ENCODE results near the gene ZNF407.

Gene ZNF407

DNA sequence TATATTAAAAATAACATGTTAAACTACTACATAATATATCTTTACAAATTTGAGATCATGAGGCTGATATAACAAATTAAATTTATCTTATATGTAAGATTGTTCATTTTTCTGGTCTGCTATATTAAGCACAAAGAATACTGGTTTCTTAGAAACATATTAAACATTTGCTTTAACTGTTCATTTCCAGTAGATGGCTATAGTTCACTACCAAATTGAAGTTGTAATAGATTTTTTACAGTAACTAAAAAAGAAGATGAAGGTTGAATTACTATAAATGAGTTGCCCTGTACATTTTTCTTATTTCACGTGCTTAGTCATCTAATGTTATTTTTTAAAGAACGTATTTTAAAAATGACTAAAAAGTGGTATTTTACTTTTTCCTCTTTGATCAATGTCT lies 57.0 kb downstream of the ZNF407 start:
- H3K9ac ChIP-seq, result no peak overlapping the region
- H3K4me3 ChIP-seq (IDR thresholded peaks at IDR 0.05; ENCODE audit: insufficient read depth, low read depth, low read length), result no peak overlapping the region
- no peaks in the 10 kb centered on the region for H3K79me2 ChIP-seq (ENCODE audit: insufficient read depth, low read depth)
- no peaks in the 10 kb centered on the region for H3K36me3 ChIP-seq (ENCODE audit: insufficient read depth)
- TF ChIP-seq, protein P1, sequence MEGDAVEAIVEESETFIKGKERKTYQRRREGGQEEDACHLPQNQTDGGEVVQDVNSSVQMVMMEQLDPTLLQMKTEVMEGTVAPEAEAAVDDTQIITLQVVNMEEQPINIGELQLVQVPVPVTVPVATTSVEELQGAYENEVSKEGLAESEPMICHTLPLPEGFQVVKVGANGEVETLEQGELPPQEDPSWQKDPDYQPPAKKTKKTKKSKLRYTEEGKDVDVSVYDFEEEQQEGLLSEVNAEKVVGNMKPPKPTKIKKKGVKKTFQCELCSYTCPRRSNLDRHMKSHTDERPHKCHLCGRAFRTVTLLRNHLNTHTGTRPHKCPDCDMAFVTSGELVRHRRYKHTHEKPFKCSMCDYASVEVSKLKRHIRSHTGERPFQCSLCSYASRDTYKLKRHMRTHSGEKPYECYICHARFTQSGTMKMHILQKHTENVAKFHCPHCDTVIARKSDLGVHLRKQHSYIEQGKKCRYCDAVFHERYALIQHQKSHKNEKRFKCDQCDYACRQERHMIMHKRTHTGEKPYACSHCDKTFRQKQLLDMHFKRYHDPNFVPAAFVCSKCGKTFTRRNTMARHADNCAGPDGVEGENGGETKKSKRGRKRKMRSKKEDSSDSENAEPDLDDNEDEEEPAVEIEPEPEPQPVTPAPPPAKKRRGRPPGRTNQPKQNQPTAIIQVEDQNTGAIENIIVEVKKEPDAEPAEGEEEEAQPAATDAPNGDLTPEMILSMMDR (conservative IDR thresholded peaks at IDR 0.05; ENCODE audit: low read depth, low read length), result peak; percentile 27; the same call in 1 of the 2 replicates
- H2AFZ ChIP-seq (ENCODE audit: low read depth), result no peak overlapping the region
- H3K4me2 ChIP-seq, result no peak overlapping the region
- H4K20me1 ChIP-seq (ENCODE audit: insufficient read depth), result no peaks in the 10 kb centered on the region
- H3K4me1 ChIP-seq (ENCODE audit: low read depth, poor library complexity, severe bottlenecking), result peaks cover 14% of the 10 kb centered on the region
- H3K27me3 ChIP-seq (ENCODE audit: insufficient read depth, low read depth), result no peaks in the 10 kb centered on the region
- no peak overlapping the region for H3K27ac ChIP-seq

DNA sequence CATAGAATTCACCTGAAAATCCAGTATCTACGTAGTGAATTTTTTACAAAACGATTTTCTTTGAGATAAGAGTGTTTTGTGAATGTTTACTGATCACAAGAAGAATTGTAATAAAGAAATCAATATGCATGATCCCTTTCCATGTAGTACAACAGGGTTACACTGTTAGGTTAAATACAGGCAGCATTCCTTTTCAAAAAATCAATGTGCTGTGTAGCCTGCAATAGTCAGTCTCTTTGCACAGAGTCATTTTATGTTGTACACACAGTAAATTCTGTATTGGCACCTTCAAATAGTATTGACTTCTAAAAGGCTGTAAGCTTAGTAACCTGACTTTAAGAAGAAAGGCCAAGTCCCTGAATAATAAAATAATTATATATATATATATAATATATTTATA lies 63.3 kb downstream of the ZNF407 start:
- no peaks in the 10 kb centered on the region for H3K79me2 ChIP-seq (ENCODE audit: insufficient read depth, low read depth)
- H3K27me3 ChIP-seq (ENCODE audit: insufficient read depth, low read depth), result no peaks in the 10 kb centered on the region
- TF ChIP-seq, protein P1 (conservative IDR thresholded peaks at IDR 0.05; ENCODE audit: low read depth, low read length), result no peak
- H4K20me1 ChIP-seq (ENCODE audit: insufficient read depth), result no peaks in the 10 kb centered on the region
- no peak overlapping the region for H3K27ac ChIP-seq
- H3K4me2 ChIP-seq, result no peak overlapping the region
- no peaks in the 10 kb centered on the region for H3K36me3 ChIP-seq (ENCODE audit: insufficient read depth)
- no peaks in the 10 kb centered on the region for H3K4me1 ChIP-seq (ENCODE audit: low read depth, poor library complexity, severe bottlenecking)
- H3K4me3 ChIP-seq (IDR thresholded peaks at IDR 0.05; ENCODE audit: insufficient read depth, low read depth, low read length), result no peak overlapping the region
- no peak overlapping the region for H2AFZ ChIP-seq (ENCODE audit: low read depth)
- H3K9ac ChIP-seq, result no peak overlapping the region

DNA sequence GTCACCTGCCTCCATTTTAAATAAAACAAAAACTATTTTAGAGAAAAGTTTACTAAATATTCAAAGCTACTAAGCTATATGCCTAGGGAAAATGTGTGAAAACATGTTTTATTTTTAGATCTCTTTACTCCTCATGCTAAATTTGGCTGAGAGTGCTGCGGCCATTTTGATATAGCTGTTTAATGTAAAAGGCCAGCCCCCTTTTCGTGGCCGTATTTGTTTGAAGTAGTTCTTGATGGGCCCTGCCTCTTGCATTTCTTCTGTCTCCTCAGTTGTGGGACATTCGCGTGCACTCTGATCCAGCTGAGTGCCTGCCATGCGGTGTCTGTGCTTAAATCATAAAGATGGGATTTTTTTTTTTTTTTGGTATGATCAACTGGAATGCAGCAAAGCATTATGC lies 64.0 kb downstream of the ZNF407 start:
- no peak overlapping the region for H3K9ac ChIP-seq
- TF ChIP-seq, protein P1 (conservative IDR thresholded peaks at IDR 0.05; ENCODE audit: low read depth, low read length), result no peak
- H3K4me1 ChIP-seq (ENCODE audit: low read depth, poor library complexity, severe bottlenecking), result no peaks in the 10 kb centered on the region
- H2AFZ ChIP-seq (ENCODE audit: low read depth), result no peak overlapping the region
- no peaks in the 10 kb centered on the region for H4K20me1 ChIP-seq (ENCODE audit: insufficient read depth)
- no peak overlapping the region for H3K27ac ChIP-seq
- no peaks in the 10 kb centered on the region for H3K79me2 ChIP-seq (ENCODE audit: insufficient read depth, low read depth)
- no peaks in the 10 kb centered on the region for H3K36me3 ChIP-seq (ENCODE audit: insufficient read depth)
- no peaks in the 10 kb centered on the region for H3K27me3 ChIP-seq (ENCODE audit: insufficient read depth, low read depth)
- no peak overlapping the region for H3K4me2 ChIP-seq
- H3K4me3 ChIP-seq (IDR thresholded peaks at IDR 0.05; ENCODE audit: insufficient read depth, low read depth, low read length), result no peak overlapping the region

DNA sequence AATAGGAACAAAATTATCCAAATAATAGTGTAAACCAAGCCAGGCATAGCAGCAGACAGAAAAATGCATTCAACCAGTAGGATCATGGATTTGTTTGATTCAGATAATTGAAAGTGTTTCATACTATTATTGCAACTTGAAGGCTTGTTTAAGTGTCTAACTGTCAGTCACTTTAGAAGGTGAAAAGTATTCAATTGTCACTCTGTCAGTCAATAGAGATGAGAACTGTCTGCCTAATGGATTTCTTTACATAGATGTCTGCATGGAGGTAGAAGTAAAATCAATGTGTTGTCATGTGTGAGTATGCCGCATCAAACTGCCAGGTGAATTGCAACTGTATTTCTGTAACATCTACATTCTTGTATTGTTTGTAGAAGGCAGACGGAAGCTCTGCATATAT lies 65.0 kb downstream of the ZNF407 start:
- H4K20me1 ChIP-seq (ENCODE audit: insufficient read depth), result no peaks in the 10 kb centered on the region
- TF ChIP-seq, protein P1 (conservative IDR thresholded peaks at IDR 0.05; ENCODE audit: low read depth, low read length), result no peak
- H3K4me3 ChIP-seq (IDR thresholded peaks at IDR 0.05; ENCODE audit: insufficient read depth, low read depth, low read length), result no peak overlapping the region
- no peak overlapping the region for H3K27ac ChIP-seq
- no peaks in the 10 kb centered on the region for H3K36me3 ChIP-seq (ENCODE audit: insufficient read depth)
- no peak overlapping the region for H2AFZ ChIP-seq (ENCODE audit: low read depth)
- H3K79me2 ChIP-seq (ENCODE audit: insufficient read depth, low read depth), result no peaks in the 10 kb centered on the region
- H3K9ac ChIP-seq, result no peak overlapping the region
- no peaks in the 10 kb centered on the region for H3K27me3 ChIP-seq (ENCODE audit: insufficient read depth, low read depth)
- no peak overlapping the region for H3K4me2 ChIP-seq
- no peaks in the 10 kb centered on the region for H3K4me1 ChIP-seq (ENCODE audit: low read depth, poor library complexity, severe bottlenecking)

Measured in KMS-11 (cell line).